Activated naive CD8-positive, alpha-beta T cell treated with anti-CD3 and anti-CD28 coated beads, Interleukin-2, amount 10 ng/mL, durations not matched to agents 7 days and 5 days (primary cell): ENCODE data around the gene TMEM213. TPM values are rescaled to one million over a fixed set of nuclear protein-coding genes. Genes with fewer than 3 reads are reported as not detected.

ENCODE experiments used
- ATAC-seq: fragments of 150-1000 bp; cut with Tn5 transposase; one replicate; pipeline ENCODE4 v1.10.0; 2021; ENCODE audit warnings: low read depth, moderate library complexity
- POLR2A ChIA-PET: fragments of 350-600 bp; sonication (Branson Sonifier 250); formaldehyde crosslinking; loops from one replicate; lab custom pipeline; 2021; ENCODE audit warnings: antibody characterized with exemption; lab: Charles Lee
- DNase-seq: peaks from one replicate; pipeline ENCODE4 v3.0.0; 2021
- H3K27ac Mint-ChIP-seq: one replicate; pipeline ENCODE4 v1.8.0; 2022; ENCODE audit warnings: mild to moderate bottlenecking, mixed read lengths
- H3K27me3 Mint-ChIP-seq: one replicate; pipeline ENCODE4 v1.8.0; 2022; ENCODE audit warnings: mild to moderate bottlenecking, moderate library complexity, mixed read lengths
- H3K36me3 Mint-ChIP-seq: one replicate; pipeline ENCODE4 v1.8.0; 2021; ENCODE audit warnings: mild to moderate bottlenecking, mixed read lengths
- H3K4me1 Mint-ChIP-seq: one replicate; pipeline ENCODE4 v1.8.0; 2021; ENCODE audit warnings: mixed read lengths
- H3K4me3 Mint-ChIP-seq: one replicate; pipeline ENCODE4 v1.8.0; 2022; ENCODE audit warnings: mild to moderate bottlenecking, moderate library complexity, mixed read lengths
- H3K9me3 Mint-ChIP-seq: one replicate; pipeline ENCODE4 v1.8.0; 2021; ENCODE audit warnings: mixed read lengths
- total RNA-seq, 2 experiments: library from RNA; stranded (reverse); gene quantifications; one replicate each; pipeline ENCODE4 v1.2.3, GENCODE V29; 2021

Gene TMEM213, protein sequence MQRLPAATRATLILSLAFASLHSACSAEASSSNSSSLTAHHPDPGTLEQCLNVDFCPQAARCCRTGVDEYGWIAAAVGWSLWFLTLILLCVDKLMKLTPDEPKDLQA
- not detected for total RNA-seq

DNA sequence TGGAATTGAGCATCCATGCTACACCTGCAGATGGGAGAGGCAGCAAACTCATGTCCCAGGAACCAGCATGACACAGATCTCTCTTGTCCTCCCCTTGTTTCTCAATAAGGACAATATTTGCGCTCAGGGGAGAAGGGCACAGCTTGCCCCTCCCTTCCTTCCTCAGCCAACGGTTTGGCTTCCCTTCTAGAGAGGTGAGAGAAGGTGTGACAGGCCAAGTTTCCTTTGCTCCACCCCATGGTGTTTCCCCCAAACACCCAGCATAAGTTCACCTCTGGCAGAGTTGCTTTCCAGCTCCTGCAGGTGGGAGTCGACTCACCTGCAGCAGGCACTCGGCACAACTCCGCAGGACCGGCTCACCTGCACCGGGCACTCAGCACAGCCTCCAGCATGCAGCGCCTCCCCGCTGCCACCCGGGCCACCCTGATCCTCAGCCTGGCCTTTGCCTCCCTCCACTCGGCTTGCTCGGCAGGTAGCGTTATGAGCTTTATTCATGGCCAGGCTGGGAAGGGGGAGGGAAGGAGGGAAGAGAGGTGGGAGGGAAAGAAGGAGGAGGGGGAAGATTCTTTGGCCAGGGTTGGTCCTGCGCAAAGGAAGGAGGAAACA lies at the start of gene TMEM213, which contains the start of gene ATP6V0A4:
Gene TMEM213 (plus strand): TSS at position 280 of the 606 bp plus-strand sequence. CDS start 111 bp downstream, at position 391.
Gene ATP6V0A4 (minus strand): TSS at position 482 of the 606 bp plus-strand sequence. CDS start 26,949 bp downstream, outside the sequence.
- POLR2A ChIA-PET = no interaction called here
- H3K27me3 Mint-ChIP-seq = peaks cover 6% of the 10 kb centered on the region
- no peaks in the 10 kb centered on the region for H3K4me1 Mint-ChIP-seq
- H3K27ac Mint-ChIP-seq = no peak within 1 kb of the TSS
- no peak for ATAC-seq
- no peaks in the 10 kb centered on the region for H3K9me3 Mint-ChIP-seq
- H3K36me3 Mint-ChIP-seq = no peaks in the 10 kb centered on the region
- no peak for DNase-seq
- no peak within 1 kb of the TSS for H3K4me3 Mint-ChIP-seq

- Mint-ChIP-seq H3K9me3 (no peaks in the 10 kb centered on the region), H3K27ac (no peak overlapping the region), H3K36me3 (no peaks in the 10 kb centered on the region), H3K27me3 (peaks cover 6% of the 10 kb centered on the region), H3K4me1 (peaks cover 30% of the 10 kb centered on the region), H3K4me3 (no peak overlapping the region)
- ATAC-seq (no peak), DNase-seq (no peak)
- POLR2A ChIA-PET = interaction anchor here (0.7 kb wide), 1 partner anchor 118 kb away, joined by 4 read pairs; no protein-coding TSS in a partner anchor
Observed at GRCh38 chr7:138748666-138749065, 49.1 kb upstream of the TMEM213 start.

- ATAC-seq (no peak), DNase-seq (no peak)
- Mint-ChIP-seq H3K9me3 (no peaks in the 10 kb centered on the region), H3K36me3 (no peaks in the 10 kb centered on the region), H3K4me3 (no peak overlapping the region), H3K27ac (no peak overlapping the region), H3K27me3 (peaks cover 6% of the 10 kb centered on the region), H3K4me1 (peaks cover 32% of the 10 kb centered on the region)
- POLR2A ChIA-PET = no interaction called here
Observed at GRCh38 chr7:138749960-138750359, 47.8 kb upstream of the TMEM213 start.

DNA sequence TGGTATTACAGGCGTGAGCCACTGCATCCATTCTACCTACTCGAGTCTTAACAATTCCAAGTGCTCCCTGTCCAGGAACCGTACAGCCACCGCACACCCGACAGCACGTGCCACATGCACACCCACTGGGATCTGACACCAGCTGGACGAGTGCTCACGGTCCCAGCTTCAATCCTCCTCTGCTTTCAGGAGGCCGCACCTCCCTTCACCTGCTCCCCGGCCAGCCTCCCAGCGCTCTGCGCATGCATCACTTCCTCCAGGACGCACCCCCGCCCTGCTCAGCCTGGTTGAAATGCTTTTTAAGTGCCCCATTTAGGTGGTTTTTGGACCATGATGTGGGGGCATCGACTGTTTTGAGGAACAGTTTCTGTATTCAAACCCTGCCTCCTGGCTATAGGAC lies 47.3 kb upstream of the TMEM213 start:
- ATAC-seq (no peak), DNase-seq (no peak)
- Mint-ChIP-seq H3K27ac (no peak overlapping the region), H3K9me3 (no peaks in the 10 kb centered on the region), H3K36me3 (no peaks in the 10 kb centered on the region), H3K4me3 (no peak overlapping the region), H3K27me3 (peaks cover 6% of the 10 kb centered on the region), H3K4me1 (peaks cover 27% of the 10 kb centered on the region)
- POLR2A ChIA-PET = no interaction called here

GRCh38 chr7:138750901-138751464 lies 46.8 kb upstream of the TMEM213 start:
- H3K36me3 Mint-ChIP-seq = no peaks in the 10 kb centered on the region
- H3K4me3 Mint-ChIP-seq = no peak overlapping the region
- H3K9me3 Mint-ChIP-seq = no peaks in the 10 kb centered on the region
- ATAC-seq (no peak), DNase-seq (no peak)
- peaks cover 10% of the 10 kb centered on the region for H3K27me3 Mint-ChIP-seq
- peaks cover 27% of the 10 kb centered on the region for H3K4me1 Mint-ChIP-seq
- POLR2A ChIA-PET = interaction anchor here (1.9 kb wide), 1 partner anchor 291 kb away, joined by 7 read pairs; the partner anchor contains the start of gene TRIM24
- peak overlapping the region; percentile 14 for H3K27ac Mint-ChIP-seq

DNA sequence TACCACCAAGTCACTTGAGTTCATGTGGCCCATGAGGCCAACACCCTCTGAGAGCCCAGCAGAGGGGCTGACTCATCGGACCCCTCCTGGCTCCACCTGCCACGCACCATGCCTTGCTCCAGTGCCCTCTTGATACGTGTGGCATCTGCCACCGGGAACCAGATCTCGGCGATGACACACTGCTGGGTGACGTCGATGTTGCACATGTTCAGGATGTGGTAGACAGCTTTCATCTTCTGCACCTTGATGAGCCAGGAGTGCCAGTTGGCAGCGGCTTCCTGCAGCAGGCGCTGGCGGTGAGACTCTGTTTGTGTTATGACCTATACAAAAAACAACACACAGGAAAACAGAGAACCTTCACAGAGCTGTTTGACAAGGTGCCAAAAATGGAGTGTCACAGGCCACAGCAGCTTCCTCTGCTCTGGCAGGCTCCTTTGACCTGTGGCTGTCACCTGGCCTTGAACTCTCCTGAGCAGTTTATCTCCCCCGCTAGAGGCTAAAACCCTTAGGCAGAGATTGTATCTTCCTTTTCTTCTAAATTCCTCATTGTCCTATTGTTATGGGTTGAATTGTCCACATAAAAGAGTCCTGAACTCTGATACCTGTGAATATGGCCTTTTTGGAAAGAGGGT lies 45.2 kb upstream of the TMEM213 start:
- Mint-ChIP-seq H3K4me1 (peaks cover 35% of the 10 kb centered on the region), H3K27me3 (peaks cover 10% of the 10 kb centered on the region), H3K4me3 (peak overlapping the region; percentile 65), H3K27ac (peak overlapping the region; percentile 83), H3K9me3 (no peaks in the 10 kb centered on the region), H3K36me3 (no peaks in the 10 kb centered on the region)
- DNase-seq (peak; percentile 79), ATAC-seq (peak; percentile 96)
- POLR2A ChIA-PET = interaction anchor here (0.6 to 1.9 kb wide), 2 partner anchors 22 to 292 kb away, joined by 3 to 7 read pairs; partner anchors contain the start of gene TRIM24

DNA sequence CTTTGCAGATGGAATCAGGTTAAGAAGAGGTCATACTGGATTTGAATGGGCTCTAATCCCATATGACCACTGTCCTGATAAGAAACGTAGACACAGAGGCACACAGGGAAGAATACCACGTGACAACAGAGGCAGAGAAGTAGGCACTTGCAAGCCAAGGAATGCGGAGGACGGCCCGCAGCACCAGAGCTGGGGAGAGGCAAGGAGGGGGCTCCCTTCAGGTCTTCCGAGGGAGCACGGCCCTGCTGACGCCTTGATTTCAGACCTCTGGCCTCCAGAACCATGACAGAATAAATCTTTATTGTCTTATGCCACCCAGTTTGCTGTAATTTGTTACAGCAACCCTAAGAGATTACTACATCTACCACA lies 44.7 kb upstream of the TMEM213 start:
- Mint-ChIP-seq H3K27me3 (peaks cover 10% of the 10 kb centered on the region), H3K4me3 (peak overlapping the region; percentile 65), H3K27ac (peak overlapping the region; percentile 83), H3K9me3 (no peaks in the 10 kb centered on the region), H3K4me1 (peaks cover 36% of the 10 kb centered on the region), H3K36me3 (no peaks in the 10 kb centered on the region)
- POLR2A ChIA-PET = interaction anchor here (1.9 kb wide), 1 partner anchor 293 kb away, joined by 7 read pairs; the partner anchor contains the start of gene TRIM24
- ATAC-seq = no peak
- no peak for DNase-seq

GRCh38 chr7:138753610-138754009 lies 44.2 kb upstream of the TMEM213 start:
- DNase-seq (no peak), ATAC-seq (no peak)
- no peaks in the 10 kb centered on the region for H3K9me3 Mint-ChIP-seq
- POLR2A ChIA-PET = no interaction called here
- no peaks in the 10 kb centered on the region for H3K36me3 Mint-ChIP-seq
- peak overlapping the region; percentile 65 for H3K4me3 Mint-ChIP-seq
- H3K4me1 Mint-ChIP-seq = peaks cover 36% of the 10 kb centered on the region
- no peak overlapping the region for H3K27ac Mint-ChIP-seq
- H3K27me3 Mint-ChIP-seq = peaks cover 10% of the 10 kb centered on the region

DNA sequence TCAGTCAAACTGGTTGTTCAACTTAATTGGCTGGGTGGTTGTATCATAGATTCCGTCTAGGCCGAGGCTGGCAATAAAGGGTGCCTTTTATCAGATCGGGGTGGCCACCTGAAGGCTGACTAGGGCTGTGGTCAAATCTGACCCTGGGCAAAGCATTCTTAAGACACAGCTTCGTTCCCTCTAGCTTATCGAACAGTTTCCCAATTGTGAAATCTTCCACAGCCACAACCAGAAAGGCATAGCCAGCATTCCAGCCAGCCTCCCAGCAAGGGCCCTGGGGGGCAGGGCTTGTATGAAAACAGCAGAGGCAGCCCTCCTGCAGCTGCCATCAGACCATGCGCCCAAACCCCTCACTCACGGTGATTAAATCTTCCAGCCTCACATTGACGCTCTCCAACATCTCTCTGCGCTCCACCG lies 42.5 kb upstream of the TMEM213 start:
- ATAC-seq (no peak), DNase-seq (no peak)
- POLR2A ChIA-PET = no interaction called here
- Mint-ChIP-seq H3K4me3 (no peak overlapping the region), H3K27ac (no peak overlapping the region), H3K9me3 (no peaks in the 10 kb centered on the region), H3K4me1 (peaks cover 27% of the 10 kb centered on the region), H3K27me3 (peaks cover 4% of the 10 kb centered on the region), H3K36me3 (no peaks in the 10 kb centered on the region)

- H3K27ac Mint-ChIP-seq = no peak overlapping the region
Observed at GRCh38 chr7:138755842-138756590, 41.8 kb upstream of the TMEM213 start.

GRCh38 chr7:138756591-138757242 lies 41.1 kb upstream of the TMEM213 start:
- Mint-ChIP-seq H3K36me3 (no peaks in the 10 kb centered on the region), H3K9me3 (no peaks in the 10 kb centered on the region), H3K4me1 (peaks cover 26% of the 10 kb centered on the region), H3K27ac (no peak overlapping the region), H3K4me3 (no peak overlapping the region), H3K27me3 (peaks cover 4% of the 10 kb centered on the region)
- no peak for ATAC-seq
- no peak for DNase-seq
- POLR2A ChIA-PET = no interaction called here

More at GRCh38 chr7:138755842-138756590, 41.8 kb upstream of the TMEM213 start:
- no peak for ATAC-seq
- Mint-ChIP-seq H3K36me3 (no peaks in the 10 kb centered on the region), H3K4me1 (peaks cover 26% of the 10 kb centered on the region), H3K4me3 (no peak overlapping the region), H3K9me3 (no peaks in the 10 kb centered on the region), H3K27me3 (peaks cover 4% of the 10 kb centered on the region)
- DNase-seq = no peak
- POLR2A ChIA-PET = no interaction called here

DNA sequence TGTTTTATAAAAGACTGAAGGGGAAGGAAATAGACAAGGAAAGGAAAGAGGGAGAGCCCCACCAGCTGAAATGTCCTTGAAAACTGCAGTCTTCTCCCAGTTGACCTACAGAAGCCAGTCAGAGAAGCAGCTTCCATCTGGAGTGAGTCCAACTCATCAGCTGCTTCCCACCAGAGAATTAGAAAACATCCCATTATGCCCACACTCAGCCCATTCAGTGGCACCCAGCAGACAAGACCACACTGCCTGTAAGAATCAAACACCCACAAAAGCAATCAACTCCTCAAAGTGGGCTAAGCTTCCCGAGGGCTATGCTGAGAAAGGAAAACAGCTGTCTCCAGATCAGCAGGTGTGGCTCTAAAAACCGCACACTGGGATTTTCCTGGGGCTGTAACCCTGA lies 29.6 kb upstream of the TMEM213 start:
- peaks cover 2% of the 10 kb centered on the region for H3K4me1 Mint-ChIP-seq
- H3K27ac Mint-ChIP-seq = no peak overlapping the region
- POLR2A ChIA-PET = no interaction called here
- DNase-seq (no peak), ATAC-seq (no peak)
- no peak overlapping the region for H3K4me3 Mint-ChIP-seq
- no peaks in the 10 kb centered on the region for H3K9me3 Mint-ChIP-seq
- H3K27me3 Mint-ChIP-seq = peaks cover 2% of the 10 kb centered on the region
- H3K36me3 Mint-ChIP-seq = no peaks in the 10 kb centered on the region
